NCI-H82 treated with DMSO at 0.1 percent for 48 hours (cell line): ENCODE data around the gene HS6ST2.

Experiments
- DNase-seq: peaks from one replicate; lab custom pipeline; 2025; ENCODE audit not compliant: unreplicated experiment; lab: John Stamatoyannopoulos, UW

Gene HS6ST2

GRCh38 chrX:132689612-132690563, 268.5 kb downstream of the HS6ST2 start:
- DNase-seq = no peak

GRCh38 chrX:132685276-132685675, 273.2 kb downstream of the HS6ST2 start:
- no peak for DNase-seq

GRCh38 chrX:132677233-132677716, 281.2 kb downstream of the HS6ST2 start:
- no peak for DNase-seq

- no peak for DNase-seq
Measured at GRCh38 chrX:132676561-132677186, 281.8 kb downstream of the HS6ST2 start.

GRCh38 chrX:132676102-132676501, 282.3 kb downstream of the HS6ST2 start:
- DNase-seq = no peak

GRCh38 chrX:132673331-132673730, 285.1 kb downstream of the HS6ST2 start:
- no peak for DNase-seq

GRCh38 chrX:132671229-132671641, 287.2 kb downstream of the HS6ST2 start:
- no peak for DNase-seq

GRCh38 chrX:132669142-132669541, 289.3 kb downstream of the HS6ST2 start:
- no peak for DNase-seq

- no peak for DNase-seq
Measured at GRCh38 chrX:132668178-132668577, 290.3 kb downstream of the HS6ST2 start.

- DNase-seq = no peak
Measured at GRCh38 chrX:132665676-132666075, 292.8 kb downstream of the HS6ST2 start.

GRCh38 chrX:132664273-132664672, 294.2 kb downstream of the HS6ST2 start:
- no peak for DNase-seq

GRCh38 chrX:132662844-132663243, 295.6 kb downstream of the HS6ST2 start:
- DNase-seq = no peak

- DNase-seq = no peak
Measured at GRCh38 chrX:132657876-132658275, 300.6 kb downstream of the HS6ST2 start.

- DNase-seq = no peak
Measured at GRCh38 chrX:132652871-132653270, 305.6 kb downstream of the HS6ST2 start.

GRCh38 chrX:132651421-132652086, 306.9 kb downstream of the HS6ST2 start:
- DNase-seq = no peak

GRCh38 chrX:132648895-132649294, 309.5 kb downstream of the HS6ST2 start:
- DNase-seq = no peak

- DNase-seq = no peak
Measured at GRCh38 chrX:132639446-132639845, 319.0 kb downstream of the HS6ST2 start.

GRCh38 chrX:132638313-132638712, 320.1 kb downstream of the HS6ST2 start:
- no peak for DNase-seq

GRCh38 chrX:132636080-132636479, 322.3 kb downstream of the HS6ST2 start:
- DNase-seq = no peak

GRCh38 chrX:132634521-132634920, 323.9 kb downstream of the HS6ST2 start:
- DNase-seq = no peak

GRCh38 chrX:132631579-132632232, 326.7 kb downstream of the HS6ST2 start:
- no peak for DNase-seq
